ENCODE data around the gene AGK.

DNA sequence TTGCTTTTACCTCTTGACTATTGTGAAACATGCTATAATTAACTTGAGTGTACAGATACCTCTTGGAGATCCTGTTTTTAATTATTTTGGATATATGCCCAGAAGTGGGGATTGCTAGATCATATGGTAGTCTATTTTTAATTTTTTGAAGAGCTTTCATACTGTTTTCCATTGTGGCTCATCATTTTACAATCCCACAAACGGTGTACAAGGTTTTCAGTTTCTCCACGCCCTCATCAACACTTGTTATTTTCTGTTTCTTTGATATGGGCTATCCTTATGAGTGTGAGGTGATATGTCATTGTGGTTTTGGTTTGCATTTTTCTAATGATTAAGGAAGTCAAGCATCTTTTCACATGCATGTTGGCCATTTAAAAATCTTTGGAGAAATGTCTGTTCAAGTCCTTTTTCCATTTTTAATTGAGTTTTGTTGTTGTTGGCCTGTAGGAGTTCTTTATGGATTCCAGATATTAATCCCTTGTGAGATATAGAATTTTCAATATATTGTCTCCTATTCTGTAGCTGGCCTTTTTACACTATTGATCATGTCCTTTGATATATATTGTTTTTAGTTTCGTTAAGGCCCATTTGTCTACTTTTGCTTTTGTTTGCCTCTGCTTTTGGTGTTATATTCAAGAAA, 7.5 kb downstream of the AGK start:
- TF ChIP-seq, protein P1, sequence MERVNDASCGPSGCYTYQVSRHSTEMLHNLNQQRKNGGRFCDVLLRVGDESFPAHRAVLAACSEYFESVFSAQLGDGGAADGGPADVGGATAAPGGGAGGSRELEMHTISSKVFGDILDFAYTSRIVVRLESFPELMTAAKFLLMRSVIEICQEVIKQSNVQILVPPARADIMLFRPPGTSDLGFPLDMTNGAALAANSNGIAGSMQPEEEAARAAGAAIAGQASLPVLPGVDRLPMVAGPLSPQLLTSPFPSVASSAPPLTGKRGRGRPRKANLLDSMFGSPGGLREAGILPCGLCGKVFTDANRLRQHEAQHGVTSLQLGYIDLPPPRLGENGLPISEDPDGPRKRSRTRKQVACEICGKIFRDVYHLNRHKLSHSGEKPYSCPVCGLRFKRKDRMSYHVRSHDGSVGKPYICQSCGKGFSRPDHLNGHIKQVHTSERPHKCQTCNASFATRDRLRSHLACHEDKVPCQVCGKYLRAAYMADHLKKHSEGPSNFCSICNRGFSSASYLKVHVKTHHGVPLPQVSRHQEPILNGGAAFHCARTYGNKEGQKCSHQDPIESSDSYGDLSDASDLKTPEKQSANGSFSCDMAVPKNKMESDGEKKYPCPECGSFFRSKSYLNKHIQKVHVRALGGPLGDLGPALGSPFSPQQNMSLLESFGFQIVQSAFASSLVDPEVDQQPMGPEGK (CRISPR knock-in tag; IDR thresholded peaks at IDR 0.05; ENCODE audit: borderline replicate concordance) = no peak
- no peak for TF ChIP-seq SNAI2 (CRISPR knock-in tag; IDR thresholded peaks at IDR 0.05)
- no peak for TF ChIP-seq ZNF565 (CRISPR knock-in tag; conservative IDR thresholded peaks at IDR 0.05; ENCODE audit: low read depth)
- TF ChIP-seq BACH2 (CRISPR knock-in tag; IDR thresholded peaks at IDR 0.05; ENCODE audit: borderline replicate concordance) = no peak
- TF ChIP-seq, protein P2, sequence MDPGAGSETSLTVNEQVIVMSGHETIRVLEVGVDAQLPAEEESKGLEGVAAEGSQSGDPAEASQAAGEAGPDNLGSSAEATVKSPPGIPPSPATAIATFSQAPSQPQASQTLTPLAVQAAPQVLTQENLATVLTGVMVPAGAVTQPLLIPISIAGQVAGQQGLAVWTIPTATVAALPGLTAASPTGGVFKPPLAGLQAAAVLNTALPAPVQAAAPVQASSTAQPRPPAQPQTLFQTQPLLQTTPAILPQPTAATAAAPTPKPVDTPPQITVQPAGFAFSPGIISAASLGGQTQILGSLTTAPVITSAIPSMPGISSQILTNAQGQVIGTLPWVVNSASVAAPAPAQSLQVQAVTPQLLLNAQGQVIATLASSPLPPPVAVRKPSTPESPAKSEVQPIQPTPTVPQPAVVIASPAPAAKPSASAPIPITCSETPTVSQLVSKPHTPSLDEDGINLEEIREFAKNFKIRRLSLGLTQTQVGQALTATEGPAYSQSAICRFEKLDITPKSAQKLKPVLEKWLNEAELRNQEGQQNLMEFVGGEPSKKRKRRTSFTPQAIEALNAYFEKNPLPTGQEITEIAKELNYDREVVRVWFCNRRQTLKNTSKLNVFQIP (CRISPR knock-in tag; IDR thresholded peaks at IDR 0.05; ENCODE audit: borderline replicate concordance, low read depth) = no peak
- no peak for TF ChIP-seq ARNTL (CRISPR knock-in tag; IDR thresholded peaks at IDR 0.05; ENCODE audit: borderline replicate concordance, low read depth)
- TF ChIP-seq CREB5 (CRISPR knock-in tag; IDR thresholded peaks at IDR 0.05; ENCODE audit: low read depth) = no peak

Data from SK-N-SH treated with all-trans-retinoic acid at 6 μM for 48 hours (cell line).